Hypothalamus (tissue), 51 donors: ENCODE results near the gene ADTRP.
"Not testable (repeated sequence)": the region's sequence is repeated elsewhere in the genome, so short reads cannot be mapped to it uniquely, and the experiment has no call there.

Experiments used
- DNase-seq, 51 donors: peaks; one replicate each; lab custom pipeline; 2025; lab: John Stamatoyannopoulos, UW

The ADTRP gene

DNA sequence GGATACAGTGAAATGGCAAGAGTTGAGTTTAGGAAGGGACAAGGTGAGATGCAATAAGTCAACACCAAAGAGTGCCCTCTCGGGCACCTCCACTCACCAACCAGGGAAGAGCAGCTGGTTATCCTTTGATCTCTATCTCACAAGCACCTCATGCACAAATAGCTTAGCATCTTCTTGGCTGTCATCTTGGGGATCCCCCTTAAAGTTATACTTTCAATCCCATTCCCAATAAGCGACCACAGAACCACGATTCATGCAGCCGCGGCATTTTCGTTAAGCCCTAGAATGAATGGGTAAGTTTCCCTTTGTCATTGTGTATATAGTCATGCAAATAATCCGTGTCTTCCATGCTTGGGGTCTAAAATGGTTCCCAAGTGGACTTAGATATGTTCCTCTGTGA is 73.5 kb downstream of the ADTRP start:
- DNase-seq, result no peak

DNA sequence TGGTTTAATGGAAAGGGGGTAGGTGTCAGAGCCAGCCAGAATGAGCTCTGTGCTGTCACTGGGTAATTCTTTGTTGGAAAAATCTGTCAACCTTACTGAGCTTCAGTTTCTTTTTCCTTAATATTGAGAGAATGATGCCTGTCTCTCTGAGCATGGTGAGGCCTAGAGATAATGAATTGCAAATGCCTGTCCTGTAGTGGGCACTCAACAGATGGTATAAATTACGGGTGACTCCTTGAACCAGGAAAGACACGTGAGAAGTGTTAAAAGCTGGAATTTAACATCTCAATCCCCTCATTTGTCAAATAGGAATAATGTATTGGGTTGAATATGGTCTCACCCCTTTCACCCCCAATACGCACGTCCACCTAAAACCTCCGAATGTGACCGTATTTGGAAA is 74.9 kb downstream of the ADTRP start:
- no peak for DNase-seq

DNA sequence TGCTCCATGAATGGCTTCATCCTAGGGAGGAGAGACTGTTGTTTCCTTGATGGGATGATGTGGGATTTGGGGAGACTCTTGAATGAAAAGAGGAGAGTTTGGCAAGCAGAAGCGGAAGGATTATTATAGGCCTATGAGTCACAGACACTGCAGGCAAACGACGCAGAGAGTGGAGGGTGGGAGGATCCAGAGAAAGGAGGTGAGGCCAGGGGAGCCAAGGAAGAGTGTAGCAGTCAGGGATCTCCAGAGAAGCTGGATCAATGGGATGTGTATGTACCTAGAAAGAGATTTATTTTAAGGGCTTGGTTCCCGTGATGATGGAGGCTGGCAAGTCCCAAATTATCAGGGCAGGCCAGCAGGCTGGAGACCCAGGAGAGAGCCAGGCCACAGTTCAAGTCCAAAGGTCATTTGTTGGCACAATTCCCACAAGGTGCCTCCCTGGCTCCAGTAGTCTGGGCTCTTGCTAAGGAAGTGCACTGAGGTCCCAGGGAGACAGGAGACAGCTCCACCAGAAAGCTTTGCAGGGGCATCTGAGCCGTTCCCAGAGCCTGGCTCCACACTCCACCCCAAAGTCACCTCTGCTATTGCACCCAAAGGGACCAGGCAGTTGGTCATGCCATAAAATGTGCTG is 76.0 kb downstream of the ADTRP start:
- DNase-seq, result peak in 2 of 51 donors; percentile 1 to 19

DNA sequence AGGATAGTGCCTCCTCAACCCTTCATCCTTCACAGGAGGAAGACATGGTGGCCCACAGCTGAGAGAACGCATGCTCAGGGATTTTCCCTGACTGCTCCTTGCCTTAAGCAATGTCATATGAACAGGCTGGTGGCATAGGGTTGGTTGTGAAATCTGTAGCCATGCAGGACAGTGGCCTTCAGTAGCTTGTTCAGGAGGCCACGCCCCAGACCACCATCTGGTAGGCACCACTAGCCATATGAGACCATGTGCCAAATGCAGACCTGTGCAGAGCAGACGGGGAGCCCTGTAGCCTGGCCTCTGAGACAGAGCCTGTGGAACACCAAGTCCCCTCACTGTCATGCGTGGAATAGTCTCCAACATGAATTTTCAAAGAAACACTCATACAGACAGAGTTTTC is 76.5 kb downstream of the ADTRP start:
- DNase-seq, result no peak

DNA sequence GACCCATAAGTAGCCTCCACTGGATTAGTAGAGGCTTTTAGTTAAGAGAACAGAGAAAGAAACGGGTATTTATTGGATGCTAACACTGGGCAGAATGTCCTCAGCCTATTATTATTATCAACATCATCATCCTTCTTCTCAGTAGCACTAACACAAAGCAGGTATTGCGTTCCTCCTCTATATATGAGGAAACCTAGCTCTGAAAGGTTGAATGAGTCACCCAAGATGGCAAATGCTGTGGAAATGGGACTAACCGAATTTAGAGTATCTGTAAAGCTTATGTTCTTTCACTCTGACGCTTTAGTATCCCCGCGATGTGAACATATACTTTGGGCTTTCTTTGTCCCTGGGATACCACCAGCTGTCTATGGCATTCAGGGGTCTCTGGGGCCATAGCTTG is 77.0 kb downstream of the ADTRP start:
- DNase-seq, result no peak

DNA sequence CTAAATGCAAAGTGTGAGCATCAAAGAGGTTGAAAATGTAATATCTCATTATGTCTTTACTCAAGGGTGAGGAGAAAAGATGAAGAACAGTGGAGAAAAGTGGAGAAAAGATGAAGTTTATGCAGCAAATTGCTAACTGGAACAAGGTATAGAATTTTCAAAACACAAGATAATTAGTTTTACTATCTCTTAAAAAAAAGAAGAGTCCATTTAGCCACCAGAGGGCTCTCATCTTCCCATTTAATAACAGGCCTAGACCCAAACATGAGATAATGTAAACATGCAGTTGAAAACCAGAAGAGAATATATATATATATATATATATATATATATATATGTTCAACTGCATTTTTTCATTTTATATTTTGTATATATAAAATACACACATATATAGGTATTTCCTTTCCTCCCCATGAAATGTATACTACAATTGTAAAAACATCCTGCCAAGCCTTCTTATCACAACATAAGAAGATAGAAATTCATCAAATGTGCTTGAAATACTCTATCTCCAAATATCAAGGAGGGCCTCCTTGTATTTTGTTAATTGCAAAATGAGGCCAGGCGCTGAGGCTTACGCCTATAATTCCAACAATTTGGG is 78.4 kb downstream of the ADTRP start:
- peak in 1 of 51 donors; percentile 7 for DNase-seq

DNA sequence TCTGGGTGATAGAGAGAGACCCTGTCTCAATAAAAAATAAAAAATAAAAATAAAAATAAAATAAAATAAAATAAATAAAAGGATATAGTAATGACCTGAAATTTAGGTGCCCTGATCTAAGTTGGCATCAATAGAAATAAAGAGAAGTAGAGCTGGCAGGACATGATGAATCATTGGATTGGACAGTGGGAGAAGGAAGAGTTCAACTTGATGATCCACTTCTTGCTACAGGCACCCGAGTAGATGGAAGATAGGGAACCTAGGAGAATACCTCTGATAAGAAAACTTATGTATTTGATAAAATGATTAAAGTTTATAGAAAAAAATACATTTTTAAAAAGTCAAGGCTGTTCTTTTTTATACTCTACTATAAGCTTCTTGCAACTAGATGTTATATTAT is 79.0 kb downstream of the ADTRP start:
- DNase-seq, result no peak

DNA sequence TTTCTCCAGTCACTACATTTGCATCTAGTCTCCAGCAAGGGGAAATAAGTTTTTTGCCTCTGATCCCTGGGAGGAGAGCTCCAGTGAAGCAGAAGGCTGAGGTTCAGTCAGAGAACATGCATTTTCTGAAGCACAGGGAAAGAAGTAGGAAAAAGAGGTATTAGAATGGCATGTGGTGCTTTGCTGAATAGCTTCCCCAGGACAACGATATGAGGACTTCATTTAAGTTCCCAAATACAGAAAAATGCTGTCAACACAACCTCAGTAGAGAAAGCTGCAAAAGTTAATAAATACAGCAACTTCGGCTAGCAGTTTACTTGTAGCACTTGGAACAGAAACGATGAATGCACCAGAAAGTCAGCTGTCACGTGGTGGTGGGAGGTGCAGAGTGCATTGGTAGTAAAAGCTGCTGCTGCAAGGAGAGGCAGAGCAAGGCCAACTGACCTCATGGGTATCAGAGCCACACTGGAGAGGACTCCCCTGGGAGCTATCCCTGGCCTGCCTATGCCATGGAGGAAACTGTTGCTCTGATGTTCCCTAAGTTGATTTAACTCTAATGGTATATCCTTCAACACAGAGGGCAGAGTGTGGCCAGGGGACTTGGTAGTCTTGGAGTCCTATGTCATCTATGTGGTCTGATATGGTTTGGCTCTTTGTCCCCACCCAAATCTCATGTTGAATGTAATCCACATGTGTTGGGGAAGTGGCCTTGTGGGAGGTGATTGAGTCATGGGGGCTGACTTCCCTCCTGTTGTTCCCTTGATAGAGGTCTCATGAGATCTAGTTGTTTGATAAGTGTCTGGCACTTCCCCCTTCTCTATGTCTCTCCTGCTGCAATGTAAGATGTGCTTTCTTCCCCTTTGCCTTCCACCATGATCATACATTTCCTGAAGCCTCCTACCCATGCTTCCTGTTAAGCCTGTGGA is 85.9 kb downstream of the ADTRP start:
- DNase-seq, result no peak

DNA sequence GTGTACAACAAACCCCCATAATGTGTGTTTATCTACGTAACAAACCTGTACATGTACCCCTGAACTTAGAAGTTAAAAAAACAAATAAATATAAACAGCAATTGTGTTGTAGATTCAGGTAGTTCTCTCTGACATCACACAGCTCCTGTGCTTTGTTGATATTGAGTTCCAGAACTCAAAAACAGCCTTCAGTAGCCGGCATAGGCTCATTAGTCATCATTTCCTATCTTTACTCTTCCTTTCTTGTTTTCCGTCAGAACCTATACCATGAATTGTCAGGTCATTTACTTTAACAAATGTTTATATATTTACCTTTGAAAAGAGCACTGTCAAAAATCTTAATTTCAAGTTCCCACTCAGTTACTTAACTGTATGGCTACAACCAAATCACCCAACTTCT is 88.8 kb downstream of the ADTRP start:
- DNase-seq, result no peak

DNA sequence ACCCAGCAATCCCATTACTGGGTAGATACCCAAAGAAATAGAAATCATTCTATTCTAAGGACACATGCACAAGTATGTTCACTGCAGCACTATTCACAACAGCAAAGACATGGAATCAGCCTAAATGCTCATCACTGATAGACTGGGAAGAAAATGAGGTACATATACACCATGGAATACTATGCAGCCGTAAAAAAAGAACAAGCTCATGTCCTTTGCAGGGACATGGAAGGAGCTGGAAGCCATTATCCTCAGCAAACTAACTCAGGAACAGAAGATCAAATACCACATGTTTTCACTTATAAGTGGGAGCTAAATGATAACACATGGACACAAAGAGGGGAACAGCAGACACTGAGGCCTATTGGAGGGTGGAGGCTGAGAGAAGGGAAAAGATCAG is 89.2 kb downstream of the ADTRP start:
- DNase-seq, result not testable (repeated sequence)

DNA sequence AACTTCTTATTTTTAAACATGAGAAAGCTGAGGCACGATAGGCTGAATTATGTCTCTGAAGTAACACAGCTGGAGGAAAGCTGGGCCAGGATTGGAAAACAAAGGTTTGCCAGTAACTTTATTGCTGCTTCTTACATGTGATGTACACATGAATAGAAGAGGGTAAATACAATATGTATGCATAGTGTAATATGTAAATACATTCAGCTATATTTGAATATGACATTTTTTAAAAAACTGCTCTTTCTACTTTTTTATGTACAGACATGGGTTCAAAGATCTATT is 90.2 kb downstream of the ADTRP start:
- DNase-seq, result no peak

DNA sequence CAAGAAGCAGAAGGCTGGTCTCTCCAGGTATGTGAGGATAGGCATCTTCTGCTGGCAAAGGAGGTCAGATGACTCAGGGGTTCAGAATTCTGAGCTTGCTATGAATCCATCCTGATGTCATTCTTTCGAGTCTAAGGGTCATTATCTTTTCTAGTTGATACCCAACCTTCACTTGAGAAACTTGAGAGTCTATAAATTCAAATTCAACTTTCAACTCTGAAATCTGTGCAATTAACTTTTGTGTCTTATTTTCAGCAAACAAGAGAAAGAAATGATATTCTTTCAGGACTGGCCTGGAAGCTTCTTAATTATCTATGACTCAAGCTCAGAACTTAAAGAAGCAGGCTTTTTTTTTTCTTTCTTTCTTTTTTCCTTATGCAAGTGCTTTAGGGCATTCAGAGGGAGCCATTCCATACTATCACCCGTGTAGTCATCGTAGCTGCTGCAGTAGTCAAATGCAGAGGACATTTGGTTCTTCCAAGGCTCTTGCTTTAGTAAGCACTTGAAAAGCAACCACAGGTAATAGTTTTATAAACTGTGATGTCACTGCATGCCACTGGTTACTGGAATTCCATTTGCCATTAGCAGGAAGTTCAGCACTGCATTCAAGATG is 93.0 kb downstream of the ADTRP start:
- DNase-seq, result no peak

DNA sequence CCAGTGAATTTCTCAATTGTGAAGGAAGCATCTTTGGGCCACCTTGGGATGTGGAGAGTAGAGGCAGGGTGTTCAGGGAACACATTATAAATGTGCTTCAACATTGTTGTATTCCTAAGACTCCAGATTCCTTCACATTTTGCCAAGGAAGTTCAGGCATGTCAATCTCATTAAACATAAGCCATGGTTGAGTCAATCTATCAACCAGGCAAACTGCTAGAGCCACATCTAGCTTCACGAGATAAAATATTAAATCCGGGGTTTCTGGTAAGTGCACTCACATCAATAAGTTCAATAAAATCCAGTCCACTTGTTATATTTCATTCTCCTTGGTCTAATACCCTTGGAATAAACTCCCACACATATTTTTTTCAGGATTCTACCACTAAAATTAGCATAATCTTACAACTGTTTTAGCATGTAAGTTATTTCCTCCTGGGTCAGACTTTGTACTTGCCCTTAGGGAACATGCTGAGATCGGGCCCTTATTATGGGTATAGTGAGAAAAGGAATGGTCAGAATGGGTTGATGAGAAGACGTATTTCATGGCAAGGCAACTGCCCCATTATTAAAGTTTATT is 93.6 kb downstream of the ADTRP start:
- no peak for DNase-seq

DNA sequence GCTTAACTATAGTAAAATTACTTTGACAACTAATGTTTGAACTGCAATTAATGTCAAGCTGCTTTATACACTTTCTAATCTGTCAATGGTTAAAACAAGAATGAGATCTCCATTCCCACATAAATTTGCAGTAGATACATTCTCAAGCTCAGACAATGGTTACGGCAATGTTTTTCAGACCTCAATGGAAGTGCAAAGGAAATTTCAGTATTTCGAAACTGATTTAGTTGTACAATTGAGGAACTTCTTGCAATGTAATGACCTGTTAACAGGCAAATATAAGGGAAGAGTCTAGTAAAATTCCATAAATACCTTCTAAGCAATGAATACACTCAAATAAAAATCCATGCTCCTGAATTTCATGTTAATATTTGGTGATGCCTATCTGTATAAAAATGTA is 94.7 kb downstream of the ADTRP start:
- DNase-seq, result no peak

DNA sequence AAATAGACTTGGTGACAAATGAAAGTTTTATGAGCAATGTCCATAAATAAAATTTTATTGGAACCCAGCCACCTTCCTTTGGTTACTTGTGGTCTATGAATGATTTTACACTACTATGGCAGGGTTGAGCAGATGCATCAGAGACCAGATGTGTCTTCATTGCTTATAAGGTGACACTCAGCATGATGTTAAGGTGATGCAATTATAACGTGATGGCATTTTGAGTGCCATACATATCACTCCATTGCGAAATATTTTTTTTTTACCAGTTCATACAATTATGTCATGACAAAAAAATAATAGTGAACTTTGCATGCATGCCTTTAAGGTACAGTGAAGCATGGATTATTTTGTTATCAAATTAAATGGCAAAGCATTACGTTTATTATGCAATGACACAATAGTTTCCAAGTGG is 96.0 kb downstream of the ADTRP start:
- no peak for DNase-seq

DNA sequence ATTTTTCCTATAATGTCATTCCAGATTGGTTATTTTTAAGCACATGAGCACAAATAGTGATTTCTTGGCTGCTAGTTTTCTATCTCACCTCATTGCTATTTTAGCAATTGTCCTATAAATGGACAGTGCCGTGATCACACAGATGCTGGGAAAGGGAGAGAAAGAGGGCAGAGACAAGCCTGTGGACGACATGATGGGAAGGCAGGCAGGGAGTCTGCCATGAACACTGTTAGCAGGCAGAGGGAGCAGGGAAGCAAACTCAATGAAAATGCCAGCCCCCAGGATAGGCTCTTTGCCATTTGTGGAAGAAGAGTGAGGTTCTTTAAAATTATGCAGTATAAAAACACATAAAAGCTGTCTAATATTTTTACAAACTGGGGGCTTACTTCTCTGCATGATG is 96.8 kb downstream of the ADTRP start:
- DNase-seq, result no peak

DNA sequence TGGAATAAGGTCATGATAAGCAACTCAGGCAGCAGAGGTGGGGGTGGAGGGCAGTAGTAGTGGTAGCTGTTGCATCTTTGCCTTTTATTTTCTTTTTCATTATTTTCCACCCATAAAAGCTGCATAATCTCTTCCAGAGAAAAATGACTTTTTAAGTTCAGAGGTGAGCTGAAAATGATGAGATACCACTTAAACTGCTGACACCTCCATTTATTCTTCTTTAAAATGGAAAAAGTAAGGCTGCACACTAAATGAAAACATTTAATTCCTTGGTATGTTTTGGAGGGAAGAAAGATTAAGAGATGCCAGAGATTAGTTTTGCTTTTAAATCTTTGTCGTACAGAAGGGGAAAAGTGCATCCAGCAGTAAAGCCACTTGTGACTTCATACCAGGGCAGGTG is 97.2 kb downstream of the ADTRP start:
- DNase-seq, result no peak

DNA sequence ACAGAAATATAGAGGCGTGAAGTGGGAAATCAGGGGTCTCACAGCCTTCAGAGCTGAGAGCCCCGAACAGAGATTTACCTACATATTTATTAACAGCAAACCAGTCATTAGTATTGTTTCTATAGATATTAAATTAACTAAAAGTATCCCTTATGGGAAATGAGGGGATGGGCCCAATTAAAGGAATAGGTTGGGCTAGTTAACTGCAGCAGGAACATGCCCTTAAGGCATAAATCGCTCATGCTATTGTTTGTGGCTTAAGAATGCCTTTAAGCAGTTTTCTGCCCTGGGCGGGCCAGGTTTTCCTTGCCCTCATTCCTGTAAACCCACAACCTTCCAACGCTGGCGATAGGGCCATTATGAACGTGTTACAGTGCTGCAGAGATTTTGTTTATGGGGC is 98.1 kb downstream of the ADTRP start:
- DNase-seq, result not testable (repeated sequence)

DNA sequence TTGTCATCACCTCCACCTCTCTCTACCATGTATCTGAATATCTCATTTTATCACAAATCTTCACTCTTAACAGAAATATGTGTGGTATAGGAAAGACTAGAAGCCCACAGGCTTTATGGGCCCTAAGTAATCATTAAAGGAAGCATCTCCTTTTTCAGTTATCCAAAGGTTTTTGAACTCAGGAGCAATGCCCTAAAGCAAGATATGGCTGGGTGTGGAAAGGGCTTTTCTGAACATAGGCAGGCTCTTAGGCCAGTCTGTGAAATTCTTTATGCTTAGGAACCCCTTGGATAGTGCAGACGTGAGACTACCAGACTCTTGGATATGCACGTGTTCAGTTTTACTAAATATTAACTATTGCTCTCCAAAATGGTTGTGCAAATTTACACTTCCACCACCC is 99.5 kb downstream of the ADTRP start:
- no peak for DNase-seq

DNA sequence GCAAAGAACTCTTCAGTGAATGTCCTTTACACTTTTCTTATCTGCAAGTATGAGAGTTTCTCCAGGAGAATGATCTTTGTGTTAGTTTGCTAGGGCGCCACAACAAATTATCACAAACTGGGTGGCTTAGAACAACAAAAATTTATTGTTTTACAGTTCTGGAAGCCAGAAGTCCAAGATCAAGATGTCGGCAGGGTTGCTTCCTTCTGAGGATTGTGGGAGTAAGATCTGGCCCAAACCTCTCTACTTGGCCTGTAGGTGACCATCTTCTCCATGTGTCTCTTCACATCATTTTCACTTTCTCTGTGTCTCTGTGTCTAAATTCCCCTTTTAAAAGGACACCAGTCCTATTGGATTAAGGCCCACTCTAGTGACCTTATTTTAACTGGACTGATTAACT is 103.0 kb downstream of the ADTRP start:
- no peak for DNase-seq

DNA sequence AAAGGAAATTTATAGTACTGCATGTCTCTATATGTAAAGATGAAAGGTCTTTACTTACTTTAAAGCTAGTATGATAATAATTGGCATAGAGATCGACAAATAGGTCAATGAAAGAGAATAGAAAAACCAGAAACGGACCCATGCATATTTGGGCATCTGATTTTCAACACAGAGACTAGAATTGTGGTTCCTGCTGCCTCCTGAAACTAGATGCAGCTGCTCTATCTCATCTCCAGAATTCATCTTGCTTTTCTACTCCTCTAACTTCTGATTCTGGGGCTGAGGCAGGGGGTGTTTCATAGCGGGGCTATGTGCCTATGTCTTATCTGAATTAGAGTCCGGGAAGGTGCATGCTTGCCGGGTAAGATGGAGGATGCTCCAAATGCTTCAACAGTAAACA is 105.9 kb downstream of the ADTRP start:
- no peak for DNase-seq
